NCI-H146 (cell line): ENCODE data around the gene CHAD.
A peak's percentile ranks its signal among the peaks of the same experiment; 100 is the strongest.
"Not testable (repeated sequence)": the region's sequence is repeated elsewhere in the genome, so short reads cannot be mapped to it uniquely, and the experiment has no call there.

ENCODE experiments used
- DNase-seq: peaks from one replicate; lab custom pipeline; 2025; lab: John Stamatoyannopoulos, UW

CHAD gene

GRCh38 chr17:50457621-50458020 lies 11.1 kb downstream of the CHAD start:
- DNase-seq: no peak

GRCh38 chr17:50453901-50454300 lies 14.8 kb downstream of the CHAD start:
- DNase-seq: no peak

- DNase-seq: no peak
Observed at GRCh38 chr17:50452630-50453300, 15.9 kb downstream of the CHAD start.

GRCh38 chr17:50451943-50452629 lies 16.6 kb downstream of the CHAD start:
- DNase-seq: no peak

GRCh38 chr17:50448643-50449042 lies 20.0 kb downstream of the CHAD start:
- no peak for DNase-seq

GRCh38 chr17:50447870-50448595 lies 20.6 kb downstream of the CHAD start:
- DNase-seq: no peak

GRCh38 chr17:50445730-50446325 lies 22.9 kb downstream of the CHAD start:
- DNase-seq: no peak

- no peak for DNase-seq
Observed at GRCh38 chr17:50444841-50445715, 23.6 kb downstream of the CHAD start.

GRCh38 chr17:50443505-50443974 lies 25.1 kb downstream of the CHAD start:
- no peak for DNase-seq

GRCh38 chr17:50440838-50441829 lies 27.5 kb downstream of the CHAD start:
- no peak for DNase-seq

- DNase-seq: peak; percentile 69
Observed at GRCh38 chr17:50440172-50440837, 28.4 kb downstream of the CHAD start.

GRCh38 chr17:50439008-50439407 lies 29.7 kb downstream of the CHAD start:
- DNase-seq: no peak

- no peak for DNase-seq
Observed at GRCh38 chr17:50437409-50437808, 31.3 kb downstream of the CHAD start.

- no peak for DNase-seq
Observed at GRCh38 chr17:50432125-50432762, 36.4 kb downstream of the CHAD start.

GRCh38 chr17:50430821-50431618 lies 37.7 kb downstream of the CHAD start:
- DNase-seq: no peak

- no peak for DNase-seq
Observed at GRCh38 chr17:50429793-50430192, 38.9 kb downstream of the CHAD start.

GRCh38 chr17:50428831-50429424 lies 39.8 kb downstream of the CHAD start:
- DNase-seq: no peak

GRCh38 chr17:50428126-50428525 lies 40.6 kb downstream of the CHAD start:
- not testable (repeated sequence) for DNase-seq
